HepG2 (cell line): ENCODE results near the gene LSM12. TPM values are rescaled to one million over a fixed set of nuclear protein-coding genes. Genes with fewer than 3 reads are reported as not detected.

Experiments used
- DR1 ChIP-seq: sonication (generic); formaldehyde crosslinking; IDR thresholded peaks from 2 replicates; pipeline ENCODE4 v1.8.0; 2021; ENCODE audit warnings: mild to moderate bottlenecking, missing genetic modification reagents, inconsistent platforms
- GATAD1 ChIP-seq: IDR thresholded peaks from 2 replicates; pipeline ENCODE4 v1.6.1; 2016; ENCODE audit warnings: missing genetic modification reagents, missing compliant biosample characterization
- HDAC1 ChIP-seq: sonication (generic); formaldehyde crosslinking; IDR thresholded peaks from 2 replicates; pipeline ENCODE4 v1.5.1; 2020; ENCODE audit warnings: mild to moderate bottlenecking, missing genetic modification reagents
- MED1 ChIP-seq: sonication (generic); formaldehyde crosslinking; IDR thresholded peaks from 2 replicates; pipeline ENCODE4 v1.4.0; 2020; ENCODE audit warnings: missing genetic modification reagents
- PHB2 ChIP-seq: fragments of 450-650 bp; IDR thresholded peaks from 2 replicates; pipeline ENCODE4 v1.6.1; 2018; ENCODE audit not compliant: partially characterized antibody
- POLR2AphosphoS5 ChIP-seq: IDR thresholded peaks from 2 replicates; pipeline ENCODE4 v1.6.1; 2012; ENCODE audit warnings: low read depth, low read length
- RBAK ChIP-seq: sonication (generic); formaldehyde crosslinking; IDR thresholded peaks from 2 replicates; pipeline ENCODE4 v1.5.1; 2020; ENCODE audit warnings: mild to moderate bottlenecking, missing genetic modification reagents
- RXRA ChIP-seq: sonication (generic); formaldehyde crosslinking; IDR thresholded peaks from 2 replicates; pipeline ENCODE4 v1.5.1; 2020; ENCODE audit warnings: missing genetic modification reagents
- SMAD3 ChIP-seq: sonication (generic); formaldehyde crosslinking; IDR thresholded peaks from 2 replicates; pipeline ENCODE4 v1.4.0; 2020; ENCODE audit warnings: missing genetic modification reagents
- TAF1 ChIP-seq: sonication (generic); formaldehyde crosslinking; IDR thresholded peaks from 2 replicates; pipeline ENCODE4 v1.4.0; 2020; ENCODE audit warnings: missing genetic modification reagents
- TP53 ChIP-seq: sonication (generic); formaldehyde crosslinking; conservative IDR thresholded peaks from 2 replicates; pipeline ENCODE4 v1.4.0; 2020; ENCODE audit warnings: missing genetic modification reagents
- ZFAT ChIP-seq: sonication (generic); formaldehyde crosslinking; conservative IDR thresholded peaks from 2 replicates; pipeline ENCODE4 v1.8.1; 2023; ENCODE audit warnings: missing genetic modification reagents, inconsistent platforms
- ZFP36L2 ChIP-seq: sonication (generic); formaldehyde crosslinking; IDR thresholded peaks from 2 replicates; pipeline ENCODE4 v1.4.0; 2020; ENCODE audit warnings: missing genetic modification reagents
- ZNF343 ChIP-seq: sonication (generic); formaldehyde crosslinking; IDR thresholded peaks from 2 replicates; pipeline ENCODE4 v1.4.0; 2020; ENCODE audit warnings: mild to moderate bottlenecking, missing genetic modification reagents
- ZNF430 ChIP-seq: sonication (generic); formaldehyde crosslinking; IDR thresholded peaks from 2 replicates; pipeline ENCODE4 v1.9.0; 2021; ENCODE audit warnings: mild to moderate bottlenecking, missing genetic modification reagents
- ZNF44 ChIP-seq: sonication (generic); formaldehyde crosslinking; IDR thresholded peaks from 2 replicates; pipeline ENCODE4 v1.5.1; 2020; ENCODE audit warnings: mild to moderate bottlenecking, missing genetic modification reagents
- ZNF451 ChIP-seq: sonication (generic); formaldehyde crosslinking; IDR thresholded peaks from 2 replicates; pipeline ENCODE4 v1.5.0; 2020; ENCODE audit warnings: mild to moderate bottlenecking, missing genetic modification reagents
- ZNF558 ChIP-seq: sonication (generic); formaldehyde crosslinking; IDR thresholded peaks from 2 replicates; pipeline ENCODE4 v1.9.0; 2022; ENCODE audit warnings: mild to moderate bottlenecking, missing genetic modification reagents, borderline replicate concordance
- polyA plus RNA-seq, 8 experiments: library from polyadenylated mRNA; depleted of rRNA in 3 of 8; stranded (reverse) in 7 of 8; unstranded in 1 of 8; fragments of >200 nt; fragmentation: Illumina TruSeq in 4 of 8; extraction: Trizol in 4 of 8; gene quantifications; 2 replicates each; pipeline versions ENCODE4 v1.2.1 to v1.2.3, GENCODE V29; 2011 to 2016; ENCODE audit warnings: low read depth in 4 of 8, missing spikeins in 1 of 8, mixed read lengths in 1 of 8; ENCODE audit not compliant: insufficient read depth in 1 of 8
- total RNA-seq, 5 experiments: library from RNA; depleted of rRNA; stranded (reverse); fragments of >200 nt; fragmentation: Illumina TruSeq; extraction: Trizol; gene quantifications; 2 replicates each; pipeline ENCODE4 v1.2.3, GENCODE V29; 2016; ENCODE audit warnings: low read depth in 1 of 5
- TF ChIP-seq, protein P1 (sequence below): sonication (generic); formaldehyde crosslinking; IDR thresholded peaks from 2 replicates; pipeline ENCODE4 v1.5.1; 2020; ENCODE audit warnings: mild to moderate bottlenecking, missing genetic modification reagents, borderline replicate concordance
- TF ChIP-seq, protein P2 (sequence below): sonication (generic); formaldehyde crosslinking; IDR thresholded peaks from 2 replicates; pipeline ENCODE4 v1.5.0; 2020; ENCODE audit warnings: missing genetic modification reagents
- TF ChIP-seq, protein P3 (sequence below): sonication (generic); formaldehyde crosslinking; IDR thresholded peaks from 2 replicates; pipeline ENCODE4 v1.5.1; 2020; ENCODE audit warnings: mild to moderate bottlenecking, moderate library complexity, missing genetic modification reagents
- TF ChIP-seq, protein P4 (sequence below): sonication (generic); formaldehyde crosslinking; IDR thresholded peaks from 2 replicates; pipeline ENCODE4 v1.4.0; 2020; ENCODE audit warnings: missing genetic modification reagents; ENCODE audit errors: not compliant biosample characterization

The LSM12 gene
- total and polyA plus RNA-seq, 2 of the 13 experiments (the other 11 are each of a cell fraction or from before 2014, with no cell fraction given), result 52.8 to 55.7 TPM

DNA sequence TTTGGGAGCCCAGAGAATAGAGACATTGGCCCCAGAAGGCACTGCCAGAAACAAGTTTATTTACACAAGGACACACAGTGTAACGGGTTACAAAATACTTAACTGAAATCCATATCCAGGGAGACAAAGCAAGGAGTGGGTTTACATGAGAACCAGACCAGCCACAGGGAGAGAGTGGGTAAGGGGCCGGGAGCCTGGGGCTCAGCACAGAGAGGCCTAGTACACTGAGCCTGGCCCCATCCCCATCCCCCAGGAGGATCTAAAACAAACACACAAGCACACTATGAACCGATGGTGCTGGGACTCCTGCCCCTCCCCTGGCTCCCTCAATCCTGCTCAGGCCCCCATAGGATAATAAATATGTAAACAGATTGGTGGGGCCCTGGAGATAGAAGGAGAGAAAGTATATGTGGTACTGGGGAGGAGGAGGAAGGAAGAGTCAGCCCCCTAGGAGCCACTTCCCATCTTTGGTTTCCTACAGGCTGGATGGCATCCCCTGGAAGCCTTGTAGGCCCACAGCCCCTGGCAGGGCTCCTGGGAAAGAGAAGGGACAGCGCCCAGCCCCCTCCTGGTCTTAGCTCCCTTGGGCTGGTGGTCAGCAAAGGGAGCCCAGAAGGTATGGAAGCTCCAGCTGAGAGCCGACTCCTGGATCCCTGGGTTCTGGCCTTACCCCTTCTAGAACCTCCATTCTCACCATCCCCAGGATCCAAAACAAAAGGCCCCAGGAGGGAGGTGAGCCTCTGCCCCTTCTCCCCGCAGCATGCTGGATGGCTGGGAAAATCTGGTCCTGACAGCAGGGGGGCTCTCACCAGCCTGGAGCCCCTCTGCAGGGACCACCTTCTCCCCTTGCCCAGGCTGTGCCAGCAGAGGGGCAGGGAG, 10.5 kb upstream of the LSM12 start (continued):
- TF ChIP-seq HDAC1 (CRISPR knock-in tag), result 0 out of 2 replicates have a peak, but pooled peaks have one; percentile 17
- peak; percentile 56; the same call in 1 of the 2 replicates for TF ChIP-seq MED1 (CRISPR knock-in tag)
- TF ChIP-seq, protein P1, sequence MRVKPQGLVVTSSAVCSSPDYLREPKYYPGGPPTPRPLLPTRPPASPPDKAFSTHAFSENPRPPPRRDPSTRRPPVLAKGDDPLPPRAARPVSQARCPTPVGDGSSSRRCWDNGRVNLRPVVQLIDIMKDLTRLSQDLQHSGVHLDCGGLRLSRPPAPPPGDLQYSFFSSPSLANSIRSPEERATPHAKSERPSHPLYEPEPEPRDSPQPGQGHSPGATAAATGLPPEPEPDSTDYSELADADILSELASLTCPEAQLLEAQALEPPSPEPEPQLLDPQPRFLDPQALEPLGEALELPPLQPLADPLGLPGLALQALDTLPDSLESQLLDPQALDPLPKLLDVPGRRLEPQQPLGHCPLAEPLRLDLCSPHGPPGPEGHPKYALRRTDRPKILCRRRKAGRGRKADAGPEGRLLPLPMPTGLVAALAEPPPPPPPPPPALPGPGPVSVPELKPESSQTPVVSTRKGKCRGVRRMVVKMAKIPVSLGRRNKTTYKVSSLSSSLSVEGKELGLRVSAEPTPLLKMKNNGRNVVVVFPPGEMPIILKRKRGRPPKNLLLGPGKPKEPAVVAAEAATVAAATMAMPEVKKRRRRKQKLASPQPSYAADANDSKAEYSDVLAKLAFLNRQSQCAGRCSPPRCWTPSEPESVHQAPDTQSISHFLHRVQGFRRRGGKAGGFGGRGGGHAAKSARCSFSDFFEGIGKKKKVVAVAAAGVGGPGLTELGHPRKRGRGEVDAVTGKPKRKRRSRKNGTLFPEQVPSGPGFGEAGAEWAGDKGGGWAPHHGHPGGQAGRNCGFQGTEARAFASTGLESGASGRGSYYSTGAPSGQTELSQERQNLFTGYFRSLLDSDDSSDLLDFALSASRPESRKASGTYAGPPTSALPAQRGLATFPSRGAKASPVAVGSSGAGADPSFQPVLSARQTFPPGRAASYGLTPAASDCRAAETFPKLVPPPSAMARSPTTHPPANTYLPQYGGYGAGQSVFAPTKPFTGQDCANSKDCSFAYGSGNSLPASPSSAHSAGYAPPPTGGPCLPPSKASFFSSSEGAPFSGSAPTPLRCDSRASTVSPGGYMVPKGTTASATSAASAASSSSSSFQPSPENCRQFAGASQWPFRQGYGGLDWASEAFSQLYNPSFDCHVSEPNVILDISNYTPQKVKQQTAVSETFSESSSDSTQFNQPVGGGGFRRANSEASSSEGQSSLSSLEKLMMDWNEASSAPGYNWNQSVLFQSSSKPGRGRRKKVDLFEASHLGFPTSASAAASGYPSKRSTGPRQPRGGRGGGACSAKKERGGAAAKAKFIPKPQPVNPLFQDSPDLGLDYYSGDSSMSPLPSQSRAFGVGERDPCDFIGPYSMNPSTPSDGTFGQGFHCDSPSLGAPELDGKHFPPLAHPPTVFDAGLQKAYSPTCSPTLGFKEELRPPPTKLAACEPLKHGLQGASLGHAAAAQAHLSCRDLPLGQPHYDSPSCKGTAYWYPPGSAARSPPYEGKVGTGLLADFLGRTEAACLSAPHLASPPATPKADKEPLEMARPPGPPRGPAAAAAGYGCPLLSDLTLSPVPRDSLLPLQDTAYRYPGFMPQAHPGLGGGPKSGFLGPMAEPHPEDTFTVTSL (CRISPR knock-in tag), result no peak
- TF ChIP-seq ZFAT (CRISPR knock-in tag), result no peak
- no peak for TF ChIP-seq ZNF558 (CRISPR knock-in tag)
- TF ChIP-seq GATAD1 (CRISPR knock-in tag), result no peak
- TF ChIP-seq PHB2, result no peak
- TF ChIP-seq ZNF343 (CRISPR knock-in tag), result no peak
- no peak for TF ChIP-seq SMAD3
- TF ChIP-seq, protein P2, sequence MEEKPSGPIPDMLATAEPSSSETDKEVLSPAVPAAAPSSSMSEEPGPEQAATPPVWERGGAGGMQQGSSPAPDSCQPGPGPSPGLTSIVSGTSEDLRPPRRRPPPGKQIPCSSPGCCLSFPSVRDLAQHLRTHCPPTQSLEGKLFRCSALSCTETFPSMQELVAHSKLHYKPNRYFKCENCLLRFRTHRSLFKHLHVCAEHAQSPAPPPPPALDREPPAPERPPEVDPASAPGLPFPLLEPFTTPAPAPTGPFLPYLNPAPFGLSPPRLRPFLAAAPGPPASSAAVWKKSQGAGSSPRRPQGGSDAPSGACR, result no peak
- peak; percentile 23; the same call in 1 of the 2 replicates for TF ChIP-seq POLR2AphosphoS5
- no peak for TF ChIP-seq ZNF430
- TF ChIP-seq ZNF451 (CRISPR knock-in tag), result peak; percentile 48; the same call in 1 of the 2 replicates
- no peak for TF ChIP-seq TAF1 (CRISPR knock-in tag)
- no peak for TF ChIP-seq RBAK (CRISPR knock-in tag)
- no peak for TF ChIP-seq TP53
- TF ChIP-seq DR1 (CRISPR knock-in tag), result no peak
- no peak for TF ChIP-seq RXRA (CRISPR knock-in tag)
- TF ChIP-seq ZFP36L2 (CRISPR knock-in tag), result no peak
- TF ChIP-seq, protein P3, sequence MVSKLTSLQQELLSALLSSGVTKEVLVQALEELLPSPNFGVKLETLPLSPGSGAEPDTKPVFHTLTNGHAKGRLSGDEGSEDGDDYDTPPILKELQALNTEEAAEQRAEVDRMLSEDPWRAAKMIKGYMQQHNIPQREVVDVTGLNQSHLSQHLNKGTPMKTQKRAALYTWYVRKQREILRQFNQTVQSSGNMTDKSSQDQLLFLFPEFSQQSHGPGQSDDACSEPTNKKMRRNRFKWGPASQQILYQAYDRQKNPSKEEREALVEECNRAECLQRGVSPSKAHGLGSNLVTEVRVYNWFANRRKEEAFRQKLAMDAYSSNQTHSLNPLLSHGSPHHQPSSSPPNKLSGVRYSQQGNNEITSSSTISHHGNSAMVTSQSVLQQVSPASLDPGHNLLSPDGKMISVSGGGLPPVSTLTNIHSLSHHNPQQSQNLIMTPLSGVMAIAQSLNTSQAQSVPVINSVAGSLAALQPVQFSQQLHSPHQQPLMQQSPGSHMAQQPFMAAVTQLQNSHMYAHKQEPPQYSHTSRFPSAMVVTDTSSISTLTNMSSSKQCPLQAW (CRISPR knock-in tag), result peak; percentile 55
- TF ChIP-seq ZNF44, result no peak
- TF ChIP-seq, protein P4, sequence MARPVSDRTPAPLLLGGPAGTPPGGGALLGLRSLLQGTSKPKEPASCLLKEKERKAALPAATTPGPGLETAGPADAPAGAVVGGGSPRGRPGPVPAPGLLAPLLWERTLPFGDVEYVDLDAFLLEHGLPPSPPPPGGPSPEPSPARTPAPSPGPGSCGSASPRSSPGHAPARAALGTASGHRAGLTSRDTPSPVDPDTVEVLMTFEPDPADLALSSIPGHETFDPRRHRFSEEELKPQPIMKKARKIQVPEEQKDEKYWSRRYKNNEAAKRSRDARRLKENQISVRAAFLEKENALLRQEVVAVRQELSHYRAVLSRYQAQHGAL (CRISPR knock-in tag), result no peak
